DMS53 treated with DMSO at 0.1 percent for 48 hours (cell line): ENCODE measurements around the gene SLC8A1.

ENCODE experiments used
- DNase-seq: peaks from one replicate; lab custom pipeline; 2025; ENCODE audit not compliant: unreplicated experiment; lab: John Stamatoyannopoulos, UW

SLC8A1 gene

GRCh38 chr2:40120026-40120425, 331.9 kb downstream of the SLC8A1 start:
- no peak for DNase-seq

DNA sequence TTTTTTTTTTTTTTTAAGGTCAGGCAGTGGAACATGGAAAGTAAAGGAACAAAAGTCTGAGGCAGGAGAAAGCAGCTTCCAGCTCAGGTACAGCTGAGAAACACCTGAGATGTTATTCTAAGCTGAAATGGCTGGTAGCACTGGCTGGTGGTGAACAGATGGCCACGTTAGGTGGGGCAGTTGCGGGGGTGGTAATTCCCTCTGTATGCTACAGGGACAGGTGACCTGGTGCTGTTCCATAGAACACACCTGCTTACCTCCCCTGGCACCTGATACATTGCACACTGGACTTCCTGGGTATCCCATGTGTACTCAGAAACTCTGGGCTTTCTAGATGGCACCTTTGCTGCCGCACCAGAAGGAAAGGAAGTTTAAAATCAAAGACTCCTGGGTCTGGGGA, 333.3 kb downstream of the SLC8A1 start:
- peak; percentile 57 for DNase-seq

DNA sequence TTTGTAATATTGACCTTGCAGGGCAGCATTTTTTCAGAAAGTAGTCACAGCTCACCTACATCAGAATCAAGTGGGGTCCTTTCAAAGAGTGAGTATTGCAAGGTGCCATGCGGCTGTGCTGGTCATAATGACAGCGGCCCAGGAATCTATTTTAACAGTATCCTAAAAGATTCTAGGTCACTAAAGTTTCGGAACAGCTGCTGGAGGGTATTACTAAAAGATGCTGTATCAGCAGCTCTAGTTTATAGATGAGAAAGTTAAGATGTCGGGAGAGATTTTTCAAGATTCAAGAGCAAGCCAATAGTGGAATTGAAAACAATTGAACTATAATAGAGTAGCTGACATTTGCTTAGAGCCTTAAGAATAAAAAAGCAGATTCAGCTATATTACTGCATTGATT, 336.0 kb downstream of the SLC8A1 start:
- DNase-seq, result no peak

DNA sequence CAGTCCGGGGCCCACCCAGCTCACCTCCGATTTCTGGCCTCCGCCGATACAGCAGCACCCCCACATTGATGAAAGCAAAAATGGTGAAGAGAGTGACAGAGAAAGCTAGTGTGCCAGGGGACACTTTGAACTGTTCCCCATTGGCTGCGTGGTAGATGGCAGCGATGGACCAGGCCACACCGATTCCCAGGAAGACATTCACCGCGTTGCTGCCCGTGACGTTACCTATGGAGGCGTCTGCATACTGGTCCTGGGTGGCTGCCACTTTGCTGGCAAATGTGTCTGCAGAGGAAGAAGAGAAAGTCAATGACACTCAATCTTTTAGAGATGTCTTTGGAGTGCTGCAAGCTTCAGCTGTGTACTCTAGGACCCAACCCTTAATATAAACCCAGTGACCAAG, 336.5 kb downstream of the SLC8A1 start:
- no peak for DNase-seq

DNA sequence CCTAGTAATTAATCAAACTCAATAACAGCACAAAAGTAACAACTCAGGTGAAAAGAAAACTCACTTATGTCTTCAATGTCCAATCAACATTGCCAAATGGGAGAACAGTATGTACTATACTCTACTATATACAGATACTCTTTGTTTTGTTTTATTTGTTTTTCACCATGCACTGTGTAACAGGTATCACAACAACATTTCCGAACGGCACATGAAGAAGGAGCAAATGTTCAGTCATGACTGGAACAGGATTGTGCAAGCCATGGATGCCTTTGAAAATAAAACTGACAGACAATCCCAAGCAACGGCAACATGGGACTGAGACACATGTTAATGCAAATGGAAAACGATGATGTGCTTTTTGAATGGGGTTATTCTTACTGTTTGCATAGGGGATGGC, 337.9 kb downstream of the SLC8A1 start:
- DNase-seq, result no peak

- DNase-seq, result no peak
Observed at GRCh38 chr2:40113272-40113968, 338.5 kb downstream of the SLC8A1 start.

GRCh38 chr2:40109381-40109780, 342.5 kb downstream of the SLC8A1 start:
- no peak for DNase-seq

- DNase-seq, result no peak
Observed at GRCh38 chr2:40108851-40109250, 343.0 kb downstream of the SLC8A1 start.

- DNase-seq, result no peak
Observed at GRCh38 chr2:40106061-40106460, 345.8 kb downstream of the SLC8A1 start.

GRCh38 chr2:40105593-40105992, 346.3 kb downstream of the SLC8A1 start:
- DNase-seq, result no peak

DNA sequence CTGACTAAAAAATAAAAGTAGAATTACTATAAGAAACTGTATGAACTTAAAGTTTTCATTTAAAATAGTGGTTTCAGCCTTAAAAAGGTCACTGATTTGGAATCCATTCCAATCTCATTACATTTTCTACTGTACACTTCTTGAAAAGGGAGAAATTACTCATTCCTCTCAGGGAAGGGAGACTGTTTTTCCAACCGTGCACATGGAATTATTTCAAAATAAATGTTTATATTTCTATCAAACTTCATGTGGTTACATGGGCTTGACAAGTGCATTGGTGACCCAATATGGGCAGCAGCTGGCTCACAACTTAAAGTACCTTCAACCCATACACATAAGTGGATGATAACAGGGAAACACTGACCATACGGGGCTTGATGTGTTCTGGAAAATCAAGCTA, 348.3 kb downstream of the SLC8A1 start:
- DNase-seq, result no peak

DNA sequence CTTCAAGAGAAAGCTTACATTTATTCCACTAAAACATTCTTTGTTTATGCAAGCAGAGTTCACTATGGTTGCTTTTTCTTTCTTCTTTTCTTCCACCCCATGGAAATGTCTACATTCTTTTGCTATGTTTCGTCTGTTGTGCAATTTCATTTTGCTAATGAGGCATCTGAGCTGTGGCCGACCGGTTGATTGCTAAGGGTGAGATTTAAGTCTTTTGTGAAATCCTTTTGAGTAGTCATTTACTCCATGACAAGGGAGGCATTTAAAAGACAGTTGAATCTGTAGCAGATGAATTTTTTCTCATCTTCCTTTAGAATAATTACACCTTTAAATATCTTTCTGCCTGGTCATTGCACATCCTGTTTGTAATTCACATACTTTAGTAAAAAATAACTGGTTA, 348.7 kb downstream of the SLC8A1 start:
- no peak for DNase-seq

DNA sequence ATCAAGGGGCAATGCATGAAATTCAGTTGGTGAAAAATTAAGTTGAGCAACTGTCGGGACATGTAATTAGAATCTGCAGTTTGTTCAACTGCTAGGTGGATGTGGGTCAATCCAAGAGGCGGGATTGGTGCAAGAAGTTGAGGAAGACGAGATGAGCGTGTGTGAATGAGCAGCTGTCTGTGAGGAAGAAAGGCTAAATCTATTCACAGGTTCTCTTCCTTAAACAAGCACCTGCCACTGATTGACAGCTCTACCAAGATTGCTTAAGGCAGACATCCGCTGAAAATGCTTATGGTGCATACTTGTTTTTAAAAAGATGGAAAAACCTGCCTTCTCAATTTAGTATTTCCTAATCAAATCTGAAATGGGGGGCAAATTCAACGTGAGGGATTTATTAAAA, 349.4 kb downstream of the SLC8A1 start:
- DNase-seq, result no peak

GRCh38 chr2:40101131-40101575, 350.7 kb downstream of the SLC8A1 start:
- no peak for DNase-seq

DNA sequence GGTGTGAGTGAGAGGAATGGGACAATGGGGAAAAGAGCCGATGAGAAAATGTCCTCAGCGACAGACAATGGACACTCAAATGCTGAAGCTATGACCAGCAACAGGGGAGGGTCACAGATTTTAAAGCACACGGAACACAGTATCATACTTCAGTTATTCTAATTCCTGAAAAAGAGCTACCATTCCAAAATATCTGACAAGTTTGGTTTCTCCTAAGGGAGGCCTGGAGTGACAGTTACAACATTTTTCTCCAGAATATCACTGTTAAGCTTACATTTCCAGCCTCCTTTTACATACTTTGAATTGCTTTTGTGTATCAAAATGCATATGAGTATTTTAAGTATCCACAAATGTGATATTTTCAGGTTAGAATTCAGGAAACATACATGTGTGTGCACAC, 351.2 kb downstream of the SLC8A1 start:
- DNase-seq, result no peak

DNA sequence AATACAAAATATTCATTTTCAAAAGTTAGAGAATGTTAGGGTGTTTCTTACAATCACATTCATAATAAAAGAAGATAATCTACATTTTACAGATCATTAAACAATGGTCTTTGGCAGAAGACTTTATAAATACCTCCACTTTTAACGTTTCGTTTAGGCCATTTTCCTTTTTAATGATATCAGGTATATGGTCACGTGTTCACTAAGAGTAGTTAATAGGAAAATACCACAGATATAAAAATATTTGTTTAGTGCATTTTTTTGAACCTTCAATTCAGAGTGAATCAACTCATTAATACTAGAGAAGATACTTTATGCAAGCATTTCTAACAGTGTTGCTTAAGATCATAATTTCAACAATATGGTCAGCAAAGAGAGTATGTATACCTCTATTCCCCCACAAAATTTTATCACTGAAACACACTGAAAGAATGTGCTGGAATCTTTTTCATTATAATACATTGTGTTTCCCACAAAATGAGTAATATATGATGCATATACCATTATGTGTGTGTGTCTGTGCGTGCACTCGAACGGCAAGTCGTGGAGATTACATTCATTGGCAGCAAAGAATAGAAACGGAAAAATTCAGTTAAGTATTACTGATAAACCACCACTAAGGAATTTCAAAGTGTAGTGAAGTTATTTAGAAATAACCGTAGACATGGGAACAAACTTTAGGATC, 353.0 kb downstream of the SLC8A1 start:
- no peak for DNase-seq

DNA sequence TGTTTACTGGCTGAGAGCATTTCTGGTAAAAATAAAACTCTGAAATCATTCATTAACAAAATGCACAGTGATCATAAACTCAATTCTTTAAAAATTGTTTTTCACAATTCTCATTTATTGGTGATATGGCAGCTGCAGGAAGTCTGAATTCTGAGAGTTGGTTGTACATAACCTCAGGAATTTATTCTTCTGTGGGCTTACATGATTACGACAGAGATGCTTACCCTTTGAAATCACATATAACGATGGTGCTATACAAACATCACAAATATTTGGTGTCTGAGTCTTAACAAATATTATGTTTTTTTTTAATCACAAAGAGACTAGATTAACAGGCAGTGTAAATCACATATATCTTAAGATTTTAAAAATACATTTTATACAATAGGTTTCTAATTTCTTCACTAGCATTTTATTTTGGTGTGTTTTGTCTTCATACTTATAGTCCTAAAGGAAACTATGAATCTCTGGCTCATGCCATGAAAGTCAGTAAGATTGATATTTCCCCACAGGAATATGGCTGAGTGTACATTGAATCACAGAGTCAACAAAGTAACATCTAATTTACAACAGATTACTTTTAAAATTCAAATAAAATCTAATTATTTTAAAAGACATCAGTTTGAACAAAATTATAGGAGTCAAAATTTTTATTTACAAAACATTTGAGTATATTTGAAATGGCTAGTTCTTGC, 354.1 kb downstream of the SLC8A1 start:
- DNase-seq, result no peak

GRCh38 chr2:40096360-40096759, 355.5 kb downstream of the SLC8A1 start:
- DNase-seq, result peak; percentile 80

DNA sequence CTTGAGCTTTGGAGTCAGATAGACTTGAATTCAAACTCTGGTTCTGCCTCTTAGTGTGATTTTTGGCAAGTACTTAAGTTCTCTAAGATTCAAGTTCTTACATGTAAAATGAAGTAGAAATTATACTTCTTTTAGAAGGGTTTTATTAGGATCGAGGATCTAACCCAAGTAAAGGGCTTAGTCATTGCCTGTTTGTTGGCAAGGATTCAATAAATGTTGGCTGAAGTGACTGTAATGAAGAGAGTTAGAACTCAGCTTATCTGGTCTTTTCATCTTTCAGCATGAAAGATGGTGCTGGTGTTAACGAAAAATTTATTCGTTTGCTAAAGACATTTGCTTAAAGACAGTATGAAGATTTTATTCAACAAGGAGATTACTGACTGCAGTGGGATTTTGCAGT, 356.9 kb downstream of the SLC8A1 start:
- peak; percentile 36 for DNase-seq

- DNase-seq, result no peak
Observed at GRCh38 chr2:40094451-40094850, 357.4 kb downstream of the SLC8A1 start.

DNA sequence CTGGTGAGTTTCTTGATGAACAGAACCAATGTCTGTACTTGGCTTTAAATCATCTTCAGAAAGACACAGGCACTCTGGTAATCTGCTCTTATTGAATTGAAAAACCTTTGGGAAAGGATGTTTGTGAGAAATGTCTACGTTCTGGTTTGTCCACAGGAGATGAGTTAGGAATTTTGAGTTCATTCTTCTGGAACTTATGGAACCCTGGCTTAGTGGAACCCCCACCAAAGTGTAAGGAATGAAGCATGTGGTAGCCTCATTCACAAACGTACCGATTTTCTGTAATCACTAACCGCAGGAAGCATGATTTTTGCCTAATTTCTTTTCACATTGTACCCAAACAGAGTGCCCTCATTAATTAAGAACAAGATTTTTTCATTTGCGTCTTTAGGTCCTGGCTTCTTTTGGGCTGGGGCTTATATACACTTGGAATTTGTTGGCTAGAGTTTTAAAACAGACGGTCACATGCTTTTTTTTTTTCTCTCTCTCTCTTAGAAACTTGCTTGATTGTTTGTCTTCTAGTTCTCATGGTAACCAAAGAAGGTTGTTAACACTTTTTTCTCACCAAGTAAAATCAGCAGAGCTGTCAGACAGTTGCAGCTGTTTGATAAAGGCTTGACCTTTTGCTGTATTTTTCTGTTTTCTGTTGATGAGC, 358.7 kb downstream of the SLC8A1 start:
- DNase-seq, result peak; percentile 9

- DNase-seq, result no peak
Observed at GRCh38 chr2:40090044-40090443, 361.8 kb downstream of the SLC8A1 start.
